WERI-Rb-1 (cell line): ENCODE measurements around the gene TNN.

Experiments used
- DNase-seq: peaks from one replicate; pipeline ENCODE4 v3.0.0-alpha.2; 2020
- H3K27ac ChIP-seq: fragments of 250-450 bp; sonication (Bioruptor Pico); 2 replicates; pipeline ENCODE4 v1.5.1; 2020; ENCODE audit warnings: mild to moderate bottlenecking, moderate library complexity
- H3K27me3 ChIP-seq: fragments of 250-450 bp; sonication (Bioruptor Pico); 2 replicates; pipeline ENCODE4 v1.5.1; 2021; ENCODE audit warnings: mild to moderate bottlenecking, low read depth, moderate library complexity; ENCODE audit not compliant: insufficient read depth, severe bottlenecking
- H3K36me3 ChIP-seq: fragments of 250-450 bp; sonication (Bioruptor Pico); 2 replicates; pipeline ENCODE4 v1.5.1; 2020; ENCODE audit warnings: mild to moderate bottlenecking, moderate library complexity
- H3K4me3 ChIP-seq: 2 replicates; pipeline ENCODE4 v1.5.1; 2011; ENCODE audit warnings: low read depth, mild to moderate bottlenecking, control low read depth, low read length
- H3K9me3 ChIP-seq: fragments of 250-450 bp; sonication (Bioruptor Pico); 2 replicates; pipeline ENCODE4 v1.5.1; 2021; ENCODE audit warnings: mild to moderate bottlenecking, moderate library complexity; ENCODE audit not compliant: severe bottlenecking
- TF ChIP-seq, protein P1 (sequence below): IDR thresholded peaks from 2 replicates; pipeline ENCODE4 v1.5.1; 2011; ENCODE audit warnings: low read depth, mild to moderate bottlenecking, control low read depth, inconsistent platforms, low read length

TNN gene

DNA sequence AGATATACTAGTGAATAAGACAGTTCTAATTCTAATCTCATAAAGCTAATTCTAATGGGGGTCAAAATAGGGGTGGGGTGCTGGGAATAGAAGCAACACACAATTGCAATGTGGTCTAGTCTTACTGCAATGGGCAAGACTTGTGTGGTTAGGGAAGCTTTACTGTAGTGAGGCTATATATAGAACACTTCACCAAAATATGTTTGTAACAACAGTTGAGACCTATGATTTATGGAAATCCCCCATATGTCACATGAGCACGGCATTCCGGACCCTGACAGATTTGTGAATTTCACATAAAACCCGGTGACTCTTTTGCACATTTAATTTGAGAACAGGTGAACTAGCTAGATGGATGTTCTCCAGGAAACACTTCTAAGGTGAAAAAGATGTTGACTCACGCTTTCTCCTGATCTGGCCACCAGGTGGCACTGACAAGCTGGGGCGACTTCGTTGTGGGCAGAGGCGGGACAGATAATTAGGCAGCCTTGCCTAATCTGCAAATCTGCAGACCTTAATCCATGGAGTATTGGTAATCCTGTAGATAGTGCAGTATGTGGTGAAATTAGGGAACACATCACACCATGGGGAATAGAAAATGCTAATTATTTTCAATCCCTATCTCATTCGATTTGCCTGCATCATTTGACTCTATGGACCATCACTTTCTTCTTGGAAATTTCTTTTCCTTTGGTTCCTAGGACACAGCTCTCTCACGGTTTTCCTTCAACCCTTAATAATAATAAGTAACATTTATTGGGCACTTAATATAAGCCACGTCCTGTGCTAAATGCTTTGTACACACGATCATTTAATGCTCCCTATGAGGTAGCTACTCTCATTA lies 87.2 kb downstream of the TNN start:
- no peak overlapping the region for H3K4me3 ChIP-seq
- H3K27ac ChIP-seq = no peak overlapping the region
- no peaks in the 10 kb centered on the region for H3K27me3 ChIP-seq
- H3K36me3 ChIP-seq = no peaks in the 10 kb centered on the region
- TF ChIP-seq, protein P1, sequence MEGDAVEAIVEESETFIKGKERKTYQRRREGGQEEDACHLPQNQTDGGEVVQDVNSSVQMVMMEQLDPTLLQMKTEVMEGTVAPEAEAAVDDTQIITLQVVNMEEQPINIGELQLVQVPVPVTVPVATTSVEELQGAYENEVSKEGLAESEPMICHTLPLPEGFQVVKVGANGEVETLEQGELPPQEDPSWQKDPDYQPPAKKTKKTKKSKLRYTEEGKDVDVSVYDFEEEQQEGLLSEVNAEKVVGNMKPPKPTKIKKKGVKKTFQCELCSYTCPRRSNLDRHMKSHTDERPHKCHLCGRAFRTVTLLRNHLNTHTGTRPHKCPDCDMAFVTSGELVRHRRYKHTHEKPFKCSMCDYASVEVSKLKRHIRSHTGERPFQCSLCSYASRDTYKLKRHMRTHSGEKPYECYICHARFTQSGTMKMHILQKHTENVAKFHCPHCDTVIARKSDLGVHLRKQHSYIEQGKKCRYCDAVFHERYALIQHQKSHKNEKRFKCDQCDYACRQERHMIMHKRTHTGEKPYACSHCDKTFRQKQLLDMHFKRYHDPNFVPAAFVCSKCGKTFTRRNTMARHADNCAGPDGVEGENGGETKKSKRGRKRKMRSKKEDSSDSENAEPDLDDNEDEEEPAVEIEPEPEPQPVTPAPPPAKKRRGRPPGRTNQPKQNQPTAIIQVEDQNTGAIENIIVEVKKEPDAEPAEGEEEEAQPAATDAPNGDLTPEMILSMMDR = peak; percentile 92
- peak; percentile 87 for DNase-seq
- H3K9me3 ChIP-seq = no peaks in the 10 kb centered on the region

GRCh38 chr1:175155473-175155856 lies 87.8 kb downstream of the TNN start:
- no peak for DNase-seq
- Histone ChIP-seq H3K27me3 (no peaks in the 10 kb centered on the region), H3K27ac (no peak overlapping the region), H3K36me3 (no peaks in the 10 kb centered on the region), H3K9me3 (no peaks in the 10 kb centered on the region), H3K4me3 (no peak overlapping the region)
- TF ChIP-seq, protein P1 = no peak

GRCh38 chr1:175155936-175156335 lies 88.3 kb downstream of the TNN start:
- TF ChIP-seq, protein P1 = no peak
- Histone ChIP-seq H3K9me3 (no peaks in the 10 kb centered on the region), H3K36me3 (no peaks in the 10 kb centered on the region), H3K27ac (no peak overlapping the region), H3K27me3 (no peaks in the 10 kb centered on the region), H3K4me3 (no peak overlapping the region)
- DNase-seq = no peak

DNA sequence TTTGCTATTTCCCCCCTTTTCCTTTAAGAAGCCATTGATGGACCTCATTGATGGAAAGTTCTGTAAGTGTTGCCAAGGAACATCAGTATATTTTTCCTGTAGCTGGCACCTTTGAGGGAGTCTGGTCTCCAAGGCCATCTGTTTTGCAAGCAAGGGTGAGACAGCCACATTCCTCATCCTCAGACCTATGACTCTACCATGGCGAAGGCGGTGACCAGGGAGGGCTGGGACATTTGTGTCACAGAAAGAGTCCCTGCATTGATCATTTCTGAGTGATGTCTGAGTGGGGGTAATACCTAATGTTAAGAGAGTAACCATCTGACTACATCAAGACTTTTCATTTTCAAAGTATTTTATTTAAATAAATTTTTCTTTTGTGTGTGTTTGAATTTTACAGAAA lies 89.6 kb downstream of the TNN start:
- Histone ChIP-seq H3K27me3 (no peaks in the 10 kb centered on the region), H3K9me3 (no peaks in the 10 kb centered on the region), H3K27ac (no peak overlapping the region), H3K36me3 (no peaks in the 10 kb centered on the region), H3K4me3 (no peak overlapping the region)
- no peak for DNase-seq
- TF ChIP-seq, protein P1 = no peak

DNA sequence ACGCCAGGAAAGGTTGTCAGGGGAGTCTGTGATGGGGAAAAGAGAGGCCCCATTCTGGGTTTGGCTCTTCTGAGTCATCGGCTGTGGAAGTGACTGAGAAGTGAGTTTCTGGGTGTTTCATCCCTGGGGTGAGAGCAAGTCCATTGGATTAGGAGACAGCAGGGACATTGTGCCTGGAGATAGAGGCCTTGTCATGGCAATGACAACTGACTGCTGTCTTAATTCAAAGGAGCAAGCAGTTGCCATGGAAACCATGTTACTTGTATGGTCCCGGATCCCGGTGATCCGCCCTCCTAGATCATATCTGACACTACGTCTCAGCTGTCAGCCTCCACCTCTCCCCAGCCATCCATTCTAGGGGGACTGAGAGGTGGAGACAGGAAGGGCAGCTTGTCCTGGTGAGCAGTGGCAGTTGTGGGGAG lies 90.5 kb downstream of the TNN start:
- H3K9me3 ChIP-seq = no peaks in the 10 kb centered on the region
- no peaks in the 10 kb centered on the region for H3K27me3 ChIP-seq
- TF ChIP-seq, protein P1 = no peak
- H3K36me3 ChIP-seq = no peaks in the 10 kb centered on the region
- H3K4me3 ChIP-seq = no peak overlapping the region
- DNase-seq = no peak
- no peak overlapping the region for H3K27ac ChIP-seq

DNA sequence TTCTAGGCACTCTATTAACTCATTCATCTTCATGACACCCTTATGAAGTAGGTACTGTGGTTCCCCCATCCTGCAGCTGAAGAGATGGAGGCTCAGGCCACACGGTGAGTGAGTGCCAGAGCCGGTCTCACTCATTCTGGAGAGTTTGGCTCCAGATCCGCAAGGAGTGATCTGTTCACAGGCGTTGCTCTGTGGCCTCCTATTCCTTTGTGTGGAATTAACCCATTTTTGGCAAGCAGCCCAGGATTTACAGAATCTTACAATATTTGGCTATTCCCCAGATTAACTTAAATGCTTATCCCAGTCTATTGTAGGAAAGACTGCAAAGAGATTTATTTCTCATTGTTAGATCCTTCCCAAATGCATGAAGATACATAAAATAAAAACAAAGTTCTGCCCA lies 95.3 kb downstream of the TNN start:
- Histone ChIP-seq H3K36me3 (no peaks in the 10 kb centered on the region), H3K27ac (no peak overlapping the region), H3K4me3 (no peak overlapping the region), H3K27me3 (no peaks in the 10 kb centered on the region), H3K9me3 (no peaks in the 10 kb centered on the region)
- no peak for DNase-seq
- TF ChIP-seq, protein P1 = no peak
